ENCODE data around the gene CUL3.

GRCh38 chr2:224611938-224612337 is 26.8 kb upstream of the CUL3 start:
- TF ChIP-seq ZFP3 (CRISPR knock-in tag; IDR thresholded peaks at IDR 0.05), result no peak
- TF ChIP-seq ZNF565 (CRISPR knock-in tag; conservative IDR thresholded peaks at IDR 0.05; ENCODE audit: low read depth), result no peak
- no peak for TF ChIP-seq CREB5 (CRISPR knock-in tag; IDR thresholded peaks at IDR 0.05; ENCODE audit: low read depth)
- no peak for TF ChIP-seq ZFP30 (CRISPR knock-in tag; IDR thresholded peaks at IDR 0.05)
- no peak for TF ChIP-seq ZNF70 (CRISPR knock-in tag; IDR thresholded peaks at IDR 0.05)
- no peak for TF ChIP-seq TSHZ2 (CRISPR knock-in tag; IDR thresholded peaks at IDR 0.05)
- no peak for TF ChIP-seq RARB (CRISPR knock-in tag; IDR thresholded peaks at IDR 0.05)
- TF ChIP-seq GLIS3 (CRISPR knock-in tag; IDR thresholded peaks at IDR 0.05), result no peak
- no peak for TF ChIP-seq PATZ1 (CRISPR knock-in tag; IDR thresholded peaks at IDR 0.05; ENCODE audit: borderline replicate concordance)
- no peak for TF ChIP-seq ESRRG (CRISPR knock-in tag; IDR thresholded peaks at IDR 0.05)
- TF ChIP-seq CSRNP3 (CRISPR knock-in tag; IDR thresholded peaks at IDR 0.05), result no peak
- no peak for TF ChIP-seq POU6F1 (CRISPR knock-in tag; IDR thresholded peaks at IDR 0.05; ENCODE audit: borderline replicate concordance, low read depth)
- TF ChIP-seq TOX (CRISPR knock-in tag; IDR thresholded peaks at IDR 0.05; ENCODE audit: borderline replicate concordance), result no peak
- no peak for TF ChIP-seq ISL1 (CRISPR knock-in tag; IDR thresholded peaks at IDR 0.05)

Measured in SK-N-SH treated with all-trans-retinoic acid at 6 μM for 48 hours (cell line).